Transverse colon (tissue), 4 donors: ENCODE data around the gene ABCA8. TPM values are rescaled to one million over a fixed set of nuclear protein-coding genes. Genes with fewer than 3 reads are reported as not detected.
"Not testable (repeated sequence)": the region's sequence is repeated elsewhere in the genome, so short reads cannot be mapped to it uniquely, and the experiment has no call there.

Source experiments
- DNase-seq: peaks from one replicate; pipeline ENCODE4 v3.0.0-alpha.2; 2019
- H3K27ac ChIP-seq, 4 donors: fragments of 200-600 bp; sonication (generic); 2 replicates each; pipeline ENCODE4 v1.5.1; 2016 to 2018; ENCODE audit warnings: inconsistent platforms in 4 of 4
- H3K27me3 ChIP-seq: fragments of 200-600 bp; sonication (generic); 2 replicates; pipeline ENCODE4 v1.5.1; 2017; ENCODE audit warnings: inconsistent platforms
- H3K36me3 ChIP-seq, 4 donors: fragments of 200-600 bp; sonication (generic); 2 replicates each; pipeline ENCODE4 v1.5.1; 2017 to 2019; ENCODE audit warnings: inconsistent platforms in 4 of 4
- H3K4me1 ChIP-seq, 4 donors: fragments of 200-600 bp; sonication (generic); 2 replicates each; pipeline ENCODE4 v1.5.1; 2017 to 2020; ENCODE audit warnings: inconsistent platforms in 4 of 4
- H3K4me3 ChIP-seq, 4 donors: fragments of 200-600 bp; sonication (generic); 1 replicate in 1 of 4; 2 replicates in 3 of 4; pipeline versions ENCODE4 v1.5.1 to v1.6.1; 2017 to 2019; ENCODE audit warnings: inconsistent platforms in 4 of 4
- H3K9me3 ChIP-seq, 2 donors: fragments of 200-600 bp; sonication (generic); 2 replicates each; pipeline ENCODE4 v1.5.1; 2017 to 2019; ENCODE audit warnings: inconsistent platforms in 2 of 2
- EP300 ChIP-seq: sonication (generic); formaldehyde crosslinking; IDR thresholded peaks from one replicate; pipeline ENCODE4 v1.6.1; 2017; ENCODE audit warnings: antibody characterized with exemption, low read depth
- POLR2A ChIP-seq: fragments of 450-650 bp; IDR thresholded peaks from one replicate; pipeline ENCODE4 v1.6.1; 2016; ENCODE audit warnings: antibody characterized with exemption, mild to moderate bottlenecking, moderate library complexity
- POLR2AphosphoS5 ChIP-seq, 3 donors: sonication (generic); formaldehyde crosslinking; IDR thresholded peaks; one replicate each; pipeline ENCODE4 v1.6.1; 2016; ENCODE audit warnings: antibody characterized with exemption in 3 of 3
- WGBS, 2 donors: methylation state at CpG; one replicate each; pipeline ENCODE4 v1.1.5; 2018; ENCODE audit warnings: low coverage in 1 of 2; 5-methylcytosine and 5-hydroxymethylcytosine counted together
- in situ Hi-C, 4 donors: fragments of 200-750 bp; cut with MboI; loops; one replicate each; pipeline versions ENCODE4 v1.15.0 to v1.15.1; 2017; ENCODE audit warnings: low sequenced_read_pairs in 3 of 4, low pct_ligation_motif_present in 1 of 4, low pct_unique_long_range_greater_than_20kb in 1 of 4
- intact Hi-C: fragments of 100-400 bp; cut with DNase I; formaldehyde crosslinking; loops from one replicate; pipeline ENCODE4 v1.15.1; 2023; ENCODE audit warnings: low total_unique reads
- total RNA-seq, 4 donors: library from RNA; depleted of rRNA; stranded (reverse); fragments of >200 nt; gene quantifications; one replicate each; pipeline ENCODE4 v1.1.0, GENCODE V29; 2016
- TF ChIP-seq, protein P1 (sequence below), 5 experiments: fragments of 200-600 bp in 3 of 5; fragments of 450-650 bp in 2 of 5; sonication (generic) in 3 of 5; IDR thresholded peaks; 1 replicate in 2 of 5; 2 replicates in 3 of 5; pipeline ENCODE4 v1.5.1; 2016 to 2017; ENCODE audit warnings: antibody characterized with exemption in 5 of 5, inconsistent platforms in 3 of 5, mild to moderate bottlenecking in 2 of 5, moderate library complexity in 1 of 5

The ABCA8 gene
- total RNA-seq, 4 donors from 2014 or later: 14.7 to 42.6 (median 26.3) TPM

DNA sequence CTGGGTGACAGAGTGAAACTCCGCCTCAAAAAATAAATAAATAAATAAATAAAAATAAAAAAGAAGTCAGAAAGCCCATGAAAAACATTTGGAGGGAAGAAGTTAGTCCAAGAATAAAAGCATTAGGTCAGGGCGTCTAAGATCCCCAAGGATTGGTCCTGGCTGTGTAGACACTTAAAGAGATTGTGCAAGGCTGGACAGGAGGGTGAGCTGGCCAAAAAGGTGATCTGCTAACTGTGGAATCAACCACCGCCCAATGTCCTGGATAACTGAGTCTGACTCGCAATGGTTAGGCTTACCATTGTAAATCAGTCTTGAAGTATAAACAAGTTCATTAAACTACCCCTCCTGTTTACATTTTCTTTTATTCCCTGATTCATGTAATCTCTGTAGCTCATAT is 8.8 kb upstream of the ABCA8 start:
- Histone ChIP-seq H3K9me3 (no peaks in the 10 kb centered on the region), H3K27me3 (no peaks in the 10 kb centered on the region), H3K4me3 (no peak overlapping the region), H3K27ac (no peak overlapping the region), H3K36me3 (no peaks in the 10 kb centered on the region), H3K4me1 (no peaks in the 10 kb centered on the region)
- no peak for DNase-seq
- intact Hi-C loops: no loop called here
- TF ChIP-seq EP300: no peak
- 74 to 86% methylated on average over 2 to 4 of the region's 4 CpGs for WGBS, 2 donors
- in situ Hi-C loops: no loop called here

GRCh38 chr17:68961214-68961882 is 6.2 kb upstream of the ABCA8 start:
- H3K27me3 ChIP-seq: no peaks in the 10 kb centered on the region
- in situ Hi-C loops (no loop called here), intact Hi-C loops (no loop called here)
- H3K9me3 ChIP-seq: no peaks in the 10 kb centered on the region
- DNase-seq: no peak
- no peak for TF ChIP-seq POLR2A
- TF ChIP-seq EP300: no peak
- TF ChIP-seq POLR2AphosphoS5 (IDR thresholded peaks at IDR 0.05): no peak
- TF ChIP-seq, protein P1, sequence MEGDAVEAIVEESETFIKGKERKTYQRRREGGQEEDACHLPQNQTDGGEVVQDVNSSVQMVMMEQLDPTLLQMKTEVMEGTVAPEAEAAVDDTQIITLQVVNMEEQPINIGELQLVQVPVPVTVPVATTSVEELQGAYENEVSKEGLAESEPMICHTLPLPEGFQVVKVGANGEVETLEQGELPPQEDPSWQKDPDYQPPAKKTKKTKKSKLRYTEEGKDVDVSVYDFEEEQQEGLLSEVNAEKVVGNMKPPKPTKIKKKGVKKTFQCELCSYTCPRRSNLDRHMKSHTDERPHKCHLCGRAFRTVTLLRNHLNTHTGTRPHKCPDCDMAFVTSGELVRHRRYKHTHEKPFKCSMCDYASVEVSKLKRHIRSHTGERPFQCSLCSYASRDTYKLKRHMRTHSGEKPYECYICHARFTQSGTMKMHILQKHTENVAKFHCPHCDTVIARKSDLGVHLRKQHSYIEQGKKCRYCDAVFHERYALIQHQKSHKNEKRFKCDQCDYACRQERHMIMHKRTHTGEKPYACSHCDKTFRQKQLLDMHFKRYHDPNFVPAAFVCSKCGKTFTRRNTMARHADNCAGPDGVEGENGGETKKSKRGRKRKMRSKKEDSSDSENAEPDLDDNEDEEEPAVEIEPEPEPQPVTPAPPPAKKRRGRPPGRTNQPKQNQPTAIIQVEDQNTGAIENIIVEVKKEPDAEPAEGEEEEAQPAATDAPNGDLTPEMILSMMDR (IDR thresholded peaks at IDR 0.05): no peak
- no peaks in the 10 kb centered on the region for H3K36me3 ChIP-seq
- 66 to 69% methylated on average over 4 to 9 of the region's 9 CpGs for WGBS, 2 donors
- no peak overlapping the region for H3K4me3 ChIP-seq
- H3K27ac ChIP-seq: no peak overlapping the region
- no peaks in the 10 kb centered on the region for H3K4me1 ChIP-seq

DNA sequence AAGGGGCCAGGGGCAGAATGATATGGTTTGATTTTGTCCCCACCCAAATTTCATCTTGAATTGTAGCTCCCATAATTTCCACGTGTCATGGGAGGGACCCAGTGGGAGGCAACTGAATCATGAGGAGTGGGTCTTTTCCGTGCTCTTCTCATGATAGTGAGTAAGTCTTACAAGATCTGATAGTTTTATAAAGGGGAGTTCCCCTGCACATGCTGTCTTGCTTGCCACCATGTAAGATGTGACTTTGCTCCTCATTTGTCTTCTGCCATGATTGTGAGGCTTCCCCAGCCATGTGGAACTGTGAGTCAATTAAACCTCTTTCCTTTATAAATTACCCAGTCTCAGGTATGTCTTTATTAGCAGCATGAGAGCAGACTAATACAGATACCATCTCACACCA is 3.9 kb upstream of the ABCA8 start:
- intact Hi-C loops, DNase-seq, H3K36me3 ChIP-seq, in situ Hi-C loops, H3K9me3 ChIP-seq, H3K4me1 ChIP-seq, H3K27ac ChIP-seq, H3K27me3 ChIP-seq, H3K4me3 ChIP-seq: not testable (repeated sequence)
- 80 to 98% methylated on average over 2 of the region's 2 CpGs for WGBS, 2 donors

DNA sequence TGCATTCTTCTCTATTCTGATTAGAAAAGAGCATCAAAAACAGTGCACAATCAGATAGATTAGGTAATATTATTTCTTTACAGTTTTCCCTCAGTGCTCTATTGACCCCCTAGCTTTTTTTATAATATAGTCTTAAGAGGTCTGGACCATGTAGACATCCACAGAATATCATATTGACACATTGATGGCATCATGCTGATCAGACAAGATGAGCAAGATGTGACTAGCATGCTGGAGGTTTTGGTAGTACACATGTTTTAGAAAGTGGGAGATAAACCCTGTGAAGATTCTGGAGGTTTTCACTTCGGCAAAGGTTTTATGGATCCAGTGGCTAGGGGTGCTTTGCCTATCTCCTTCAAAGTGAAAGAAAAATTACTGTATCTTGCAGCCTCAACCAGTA is 2.8 kb upstream of the ABCA8 start:
- WGBS, 2 donors: 100% methylated on average over 1 of the region's 1 CpG

DNA sequence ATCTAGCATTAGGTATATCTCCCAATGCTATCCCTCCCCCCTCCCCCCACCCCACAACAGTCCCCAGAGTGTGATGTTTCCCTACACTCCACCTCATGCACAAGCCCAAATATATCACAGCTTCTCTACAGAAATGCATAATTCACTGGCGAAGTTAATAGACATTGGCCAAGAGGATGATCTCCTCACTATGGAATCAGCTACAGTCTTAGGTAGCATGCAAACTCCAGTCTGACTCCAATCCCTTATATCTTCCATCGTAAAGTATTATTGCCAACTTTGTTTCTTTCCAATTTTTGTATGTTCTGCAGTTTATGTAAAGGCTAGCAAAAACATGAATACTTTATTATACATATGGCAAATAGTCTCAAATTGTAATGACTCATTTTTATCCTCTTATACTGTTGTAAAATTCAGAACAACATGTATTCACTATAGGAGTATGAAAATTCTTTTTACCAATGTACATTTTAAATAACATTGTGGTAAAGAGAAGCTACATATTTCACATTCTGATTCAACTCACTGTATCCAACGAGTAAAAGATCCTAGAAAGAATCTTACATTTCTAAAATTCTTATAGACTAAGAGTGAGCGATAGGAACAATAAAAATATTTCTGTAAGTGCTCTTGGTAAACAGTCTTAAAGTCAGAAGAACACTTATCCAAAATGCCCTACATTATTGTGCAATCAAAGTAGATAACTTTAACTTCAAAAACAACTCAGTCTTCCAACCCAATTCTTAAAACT is 871 bp downstream of the ABCA8 start:
- TF ChIP-seq, protein P1 (IDR thresholded peaks at IDR 0.05): no peak
- TF ChIP-seq POLR2A (no peak), POLR2AphosphoS5 (IDR thresholded peaks at IDR 0.05) (no peak), EP300 (no peak)
- H3K36me3 ChIP-seq: no peaks in the 10 kb centered on the region
- H3K27ac ChIP-seq: peak overlapping the region in 3 of 4 donors; percentile 3 to 40 (median 30)
- intact Hi-C loops: no loop called here
- in situ Hi-C loops: no loop called here
- H3K27me3 ChIP-seq: no peaks in the 10 kb centered on the region
- H3K4me3 ChIP-seq: peak overlapping the region in 2 of 4 donors; percentile 9 to 27
- no peaks in the 10 kb centered on the region for H3K9me3 ChIP-seq
- no peaks in the 10 kb centered on the region for H3K4me1 ChIP-seq
- DNase-seq: no peak
- 55 to 60% methylated on average over 4 of the region's 4 CpGs for WGBS, 2 donors

More for the DNA sequence above, 2.8 kb upstream of the ABCA8 start:
- TF ChIP-seq EP300 (no peak), POLR2A (no peak), POLR2AphosphoS5 (IDR thresholded peaks at IDR 0.05) (no peak)
- TF ChIP-seq, protein P1 (IDR thresholded peaks at IDR 0.05): no peak
- Histone ChIP-seq H3K27ac (no peak overlapping the region), H3K4me1 (no peaks in the 10 kb centered on the region), H3K9me3 (no peaks in the 10 kb centered on the region), H3K4me3 (no peak overlapping the region), H3K36me3 (no peaks in the 10 kb centered on the region), H3K27me3 (no peaks in the 10 kb centered on the region)
- DNase-seq: no peak
- in situ Hi-C loops: no loop called here
- intact Hi-C loops: no loop called here
